SJSA1 (cell line): ENCODE results near the gene BHLHA15. TPM values are rescaled to one million over a fixed set of nuclear protein-coding genes. Genes with fewer than 3 reads are reported as not detected.
"Not testable (repeated sequence)": the region's sequence is repeated elsewhere in the genome, so short reads cannot be mapped to it uniquely, and the experiment has no call there.

ENCODE experiments used
- DNase-seq, 2 experiments: peaks; one replicate each; pipeline ENCODE4 v3.0.0-alpha.2; 2015 to 2020; ENCODE audit warnings: low spot score in 2 of 2, low read depth in 1 of 2
- H3K27ac ChIP-seq: fragments of 250-450 bp; sonication (Bioruptor Pico); 2 replicates; pipeline ENCODE4 v1.5.1; 2020; ENCODE audit warnings: mild to moderate bottlenecking, moderate library complexity
- H3K27me3 ChIP-seq: fragments of 250-450 bp; sonication (Bioruptor Pico); replicated peaks from 2 replicates; pipeline ENCODE4 v1.5.1; 2020; ENCODE audit warnings: mild to moderate bottlenecking, moderate library complexity
- H3K36me3 ChIP-seq: fragments of 250-450 bp; sonication (Bioruptor Pico); 2 replicates; pipeline ENCODE4 v1.5.1; 2020; ENCODE audit warnings: mild to moderate bottlenecking
- H3K4me1 ChIP-seq: fragments of 250-450 bp; sonication (Bioruptor Pico); replicated peaks from 2 replicates; pipeline ENCODE4 v1.6.1; 2021; ENCODE audit warnings: mild to moderate bottlenecking
- H3K4me3 ChIP-seq: fragments of 250-450 bp; sonication (Bioruptor Pico); 2 replicates; pipeline ENCODE4 v1.5.1; 2020; ENCODE audit warnings: mild to moderate bottlenecking
- H3K9me3 ChIP-seq: fragments of 250-450 bp; sonication (Bioruptor Pico); replicated peaks from 2 replicates; pipeline ENCODE4 v1.5.1; 2020; ENCODE audit warnings: mild to moderate bottlenecking
- total RNA-seq: library from RNA; depleted of rRNA; stranded (reverse); fragments of >200 nt; shearing (Covaris generic); gene quantifications from 2 replicates; pipeline ENCODE4 v1.2.3, GENCODE V29; 2014

Gene BHLHA15
- total RNA-seq, 1 experiment from 2014 or later = not detected

DNA sequence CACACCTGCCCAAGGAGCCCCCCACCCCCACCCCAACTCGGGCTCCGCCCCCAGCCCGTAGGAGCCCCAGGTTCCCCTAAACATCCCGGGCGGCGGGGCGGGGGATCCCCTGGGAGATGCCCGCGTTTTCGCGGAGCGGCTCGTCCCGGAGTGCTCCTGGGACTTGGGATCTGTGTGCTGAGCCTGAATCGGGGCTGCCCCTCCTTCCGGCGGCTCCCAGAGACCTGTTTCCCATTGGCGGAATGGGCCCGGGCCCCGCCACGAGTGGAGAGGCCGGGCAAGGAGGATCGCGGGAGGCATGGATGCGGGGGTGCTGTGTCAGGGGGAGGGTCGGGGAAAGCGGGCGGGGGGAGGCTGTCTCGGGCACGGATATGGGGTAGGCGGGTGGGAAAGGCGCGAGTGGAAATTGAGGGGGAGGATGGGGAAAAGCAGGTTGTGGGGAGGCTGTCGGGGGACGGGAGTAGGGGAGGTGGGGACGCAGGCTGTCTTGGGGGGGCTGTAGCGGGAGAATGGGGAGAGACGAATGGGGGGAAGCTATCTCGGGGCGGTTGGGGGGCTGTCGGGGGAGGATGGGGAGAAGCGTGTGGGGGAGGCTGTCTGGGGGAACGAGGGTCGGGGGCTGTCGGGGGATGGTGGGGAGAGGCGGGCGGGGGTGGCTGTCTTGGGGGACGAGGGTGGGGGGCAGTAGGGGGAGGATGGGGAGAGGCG lies 572 bp upstream of the BHLHA15 start:
- Histone ChIP-seq H3K36me3 (no peaks in the 10 kb centered on the region; the same call in 1 of the 2 replicates), H3K4me1 (no peaks in the 10 kb centered on the region), H3K9me3 (no peaks in the 10 kb centered on the region), H3K27me3 (0 out of 2 replicates have a peak, but pooled peaks cover 4% of the 10 kb centered on the region), H3K27ac (no peak overlapping the region), H3K4me3 (no peak overlapping the region)
- DNase-seq = no peak

DNA sequence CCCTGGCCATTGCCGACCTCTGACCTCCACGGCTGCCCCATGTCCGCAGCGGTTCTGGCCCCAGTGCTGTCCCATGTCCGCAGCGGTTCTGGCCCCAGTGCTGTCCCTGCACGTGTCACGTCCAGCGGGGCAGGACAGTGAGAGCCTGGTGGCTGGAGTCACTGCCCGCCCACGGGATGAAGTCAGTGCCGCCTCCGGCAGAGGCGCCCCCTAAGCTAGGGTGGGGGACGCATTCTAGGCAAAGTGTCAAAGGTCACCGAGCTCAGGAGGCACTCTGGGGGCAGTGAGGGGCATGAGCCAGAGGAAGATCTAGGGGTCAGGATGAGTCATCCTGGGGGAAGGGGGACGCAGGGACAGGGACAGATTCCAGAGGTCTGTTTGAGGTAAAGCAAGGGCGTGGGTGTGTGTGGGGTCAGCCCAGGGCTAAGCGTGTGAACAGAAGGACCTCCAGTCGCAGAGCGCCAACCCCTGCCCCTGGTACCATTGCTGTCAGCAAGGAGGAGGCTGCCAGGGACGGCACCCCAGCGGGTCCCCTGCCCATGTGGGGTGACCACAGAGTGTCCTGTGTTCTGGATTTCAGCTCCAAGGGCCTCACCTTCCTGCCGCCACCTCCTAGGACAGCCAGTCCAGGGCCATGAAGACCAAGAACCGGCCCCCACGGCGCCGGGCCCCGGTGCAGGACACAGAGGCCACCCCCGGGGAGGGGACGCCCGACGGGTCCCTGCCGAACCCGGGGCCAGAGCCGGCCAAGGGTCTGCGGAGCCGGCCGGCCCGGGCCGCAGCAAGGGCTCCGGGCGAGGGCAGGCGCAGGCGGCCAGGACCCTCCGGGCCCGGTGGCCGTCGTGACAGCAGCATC lies 665 bp downstream of the BHLHA15 start:
- H3K4me3 ChIP-seq = no peak overlapping the region

DNA sequence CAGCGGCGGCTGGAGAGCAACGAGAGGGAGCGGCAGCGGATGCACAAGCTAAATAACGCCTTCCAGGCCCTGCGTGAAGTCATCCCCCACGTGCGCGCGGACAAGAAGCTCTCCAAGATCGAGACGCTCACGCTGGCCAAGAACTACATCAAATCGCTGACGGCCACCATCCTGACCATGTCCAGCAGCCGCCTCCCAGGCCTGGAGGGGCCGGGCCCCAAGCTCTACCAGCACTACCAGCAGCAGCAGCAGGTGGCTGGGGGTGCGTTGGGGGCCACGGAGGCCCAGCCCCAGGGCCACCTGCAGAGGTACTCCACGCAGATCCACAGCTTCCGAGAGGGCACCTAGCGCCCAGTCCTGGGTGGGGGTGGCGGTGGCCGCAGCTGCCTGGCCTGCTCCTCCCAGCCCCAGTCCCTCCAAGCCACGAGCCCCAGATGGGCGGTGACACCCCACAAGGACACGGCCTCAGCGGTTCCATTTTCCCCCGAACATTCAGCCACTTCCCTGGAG lies 1.3 kb downstream of the BHLHA15 start:
- Histone ChIP-seq H3K4me3 (no peak overlapping the region), H3K9me3 (no peaks in the 10 kb centered on the region), H3K27ac (no peak overlapping the region), H3K27me3 (0 out of 2 replicates have a peak, but pooled peaks cover 4% of the 10 kb centered on the region), H3K4me1 (no peaks in the 10 kb centered on the region), H3K36me3 (no peaks in the 10 kb centered on the region)
- peak in 1 of 2 experiments; percentile 40 for DNase-seq

More for the DNA sequence above, 665 bp downstream of the BHLHA15 start:
- H3K9me3 ChIP-seq = no peaks in the 10 kb centered on the region
- H3K27ac ChIP-seq = no peak overlapping the region
- no peaks in the 10 kb centered on the region; the same call in 1 of the 2 replicates for H3K36me3 ChIP-seq
- no peaks in the 10 kb centered on the region for H3K4me1 ChIP-seq
- H3K27me3 ChIP-seq = 0 out of 2 replicates have a peak, but pooled peaks cover 4% of the 10 kb centered on the region
- no peak for DNase-seq

DNA sequence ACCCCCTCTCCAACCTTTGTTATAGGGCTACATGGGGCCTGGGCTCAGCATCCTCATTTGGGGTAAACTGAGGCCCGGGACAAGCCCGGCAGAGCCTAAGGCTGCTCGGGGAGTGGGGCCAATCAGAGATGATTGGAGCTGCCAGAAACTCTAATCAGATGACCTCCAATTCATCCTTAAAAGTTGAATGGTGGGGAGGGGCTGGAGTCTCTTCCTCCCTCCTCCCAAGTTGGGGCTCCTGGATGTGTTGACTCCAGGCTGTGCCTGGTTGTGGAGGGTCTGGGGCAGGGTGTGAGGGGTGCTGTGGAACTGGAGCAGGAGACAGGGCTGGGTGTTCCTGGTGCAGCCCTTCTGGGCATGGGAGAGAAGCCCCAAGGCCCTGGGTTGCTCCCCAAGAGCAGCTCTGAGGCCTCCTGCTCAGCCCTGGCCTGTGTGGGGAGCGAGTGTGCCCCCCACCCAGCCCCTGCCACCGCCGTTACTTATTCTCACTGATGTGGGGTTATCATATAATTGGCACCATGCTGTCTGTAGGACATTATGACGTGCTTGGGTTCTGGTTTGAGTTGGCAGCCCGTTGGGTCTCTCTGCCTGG lies 2.2 kb downstream of the BHLHA15 start:
- Histone ChIP-seq H3K4me3 (no peak overlapping the region), H3K27me3 (0 out of 2 replicates have a peak, but pooled peaks cover 4% of the 10 kb centered on the region), H3K4me1 (no peaks in the 10 kb centered on the region), H3K9me3 (no peaks in the 10 kb centered on the region), H3K27ac (no peak overlapping the region), H3K36me3 (no peaks in the 10 kb centered on the region)
- no peak for DNase-seq

DNA sequence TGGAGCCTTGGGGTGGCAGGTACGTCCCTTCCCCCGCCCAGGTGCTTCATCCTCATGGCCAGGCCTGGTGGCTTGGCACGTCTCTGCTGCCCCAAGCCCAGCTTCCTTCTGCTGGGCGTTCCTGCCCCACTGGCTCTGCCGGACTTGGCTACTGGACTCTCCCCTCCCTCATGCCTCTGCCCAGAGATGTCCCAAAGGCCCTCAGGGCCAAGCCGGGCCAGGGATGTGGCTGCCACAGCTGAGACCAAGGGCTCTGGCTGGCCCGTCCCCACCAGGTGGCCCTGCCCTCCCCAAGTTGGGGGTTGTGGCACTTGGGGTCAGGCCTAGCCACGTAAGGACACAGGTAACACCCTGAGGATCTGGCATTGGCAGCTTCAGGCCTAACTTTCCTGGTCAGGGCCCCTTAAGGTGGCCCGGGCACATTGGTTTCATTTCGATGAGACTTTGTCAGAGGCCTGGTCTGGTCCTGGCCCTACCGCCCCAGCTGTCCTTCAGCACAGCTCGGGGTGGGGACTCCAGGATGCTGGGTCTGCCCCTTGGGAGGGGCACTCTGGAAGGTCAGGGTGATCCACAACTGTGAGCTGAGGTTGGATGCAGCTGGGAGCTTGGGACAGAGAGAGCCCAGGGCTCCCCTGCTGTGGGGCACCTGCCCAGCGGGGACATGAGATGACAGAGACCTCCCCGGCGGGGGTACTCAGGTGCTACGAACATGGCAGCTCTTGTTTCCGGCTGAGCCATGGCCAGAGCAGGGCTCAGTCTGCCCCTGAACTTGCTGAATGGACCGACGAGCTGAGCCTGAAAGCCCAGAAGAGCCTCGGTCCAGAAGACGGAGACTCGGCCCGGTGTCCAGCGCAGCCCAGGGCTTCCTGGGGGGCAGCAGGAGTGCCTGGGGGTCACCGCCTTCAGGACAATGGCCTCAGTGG lies 2.9 kb downstream of the BHLHA15 start:
- DNase-seq = no peak
- peaks cover 4% of the 10 kb centered on the region; the same call in 1 of the 2 replicates for H3K4me1 ChIP-seq
- H3K27ac ChIP-seq = no peak overlapping the region
- H3K27me3 ChIP-seq = 0 out of 2 replicates have a peak, but pooled peaks cover 4% of the 10 kb centered on the region
- no peaks in the 10 kb centered on the region for H3K36me3 ChIP-seq
- no peak overlapping the region for H3K4me3 ChIP-seq
- H3K9me3 ChIP-seq = no peaks in the 10 kb centered on the region

DNA sequence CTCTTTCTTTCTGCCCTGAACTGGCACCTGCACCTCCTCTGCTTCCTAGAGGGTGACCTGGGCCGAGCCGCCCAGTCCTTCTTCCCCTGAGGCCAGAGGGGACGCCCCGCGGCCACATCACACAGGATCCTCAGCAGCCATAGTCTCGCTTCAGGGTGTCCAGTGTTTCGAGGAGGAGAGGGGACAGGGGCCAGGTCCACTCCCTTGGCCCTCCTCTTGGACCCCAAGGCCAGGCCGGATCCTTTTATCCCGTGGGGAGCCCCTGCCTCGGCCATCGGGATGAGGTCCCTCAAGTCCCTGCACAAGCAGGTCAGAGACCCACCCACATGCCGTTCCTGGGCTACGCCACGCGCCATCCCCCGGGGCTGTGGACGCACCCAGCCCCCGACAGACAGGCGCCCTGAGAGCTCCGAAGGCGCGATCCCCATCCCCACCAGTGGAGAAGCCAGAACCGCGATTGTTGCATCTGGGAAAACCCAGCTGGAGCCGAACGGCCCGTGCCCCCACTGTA lies 3.6 kb downstream of the BHLHA15 start:
- Histone ChIP-seq H3K27me3 (0 out of 2 replicates have a peak, but pooled peaks cover 4% of the 10 kb centered on the region), H3K36me3 (no peaks in the 10 kb centered on the region), H3K27ac (no peak overlapping the region), H3K4me1 (peaks cover 4% of the 10 kb centered on the region; the same call in 1 of the 2 replicates), H3K9me3 (no peaks in the 10 kb centered on the region), H3K4me3 (no peak overlapping the region)
- DNase-seq = no peak

DNA sequence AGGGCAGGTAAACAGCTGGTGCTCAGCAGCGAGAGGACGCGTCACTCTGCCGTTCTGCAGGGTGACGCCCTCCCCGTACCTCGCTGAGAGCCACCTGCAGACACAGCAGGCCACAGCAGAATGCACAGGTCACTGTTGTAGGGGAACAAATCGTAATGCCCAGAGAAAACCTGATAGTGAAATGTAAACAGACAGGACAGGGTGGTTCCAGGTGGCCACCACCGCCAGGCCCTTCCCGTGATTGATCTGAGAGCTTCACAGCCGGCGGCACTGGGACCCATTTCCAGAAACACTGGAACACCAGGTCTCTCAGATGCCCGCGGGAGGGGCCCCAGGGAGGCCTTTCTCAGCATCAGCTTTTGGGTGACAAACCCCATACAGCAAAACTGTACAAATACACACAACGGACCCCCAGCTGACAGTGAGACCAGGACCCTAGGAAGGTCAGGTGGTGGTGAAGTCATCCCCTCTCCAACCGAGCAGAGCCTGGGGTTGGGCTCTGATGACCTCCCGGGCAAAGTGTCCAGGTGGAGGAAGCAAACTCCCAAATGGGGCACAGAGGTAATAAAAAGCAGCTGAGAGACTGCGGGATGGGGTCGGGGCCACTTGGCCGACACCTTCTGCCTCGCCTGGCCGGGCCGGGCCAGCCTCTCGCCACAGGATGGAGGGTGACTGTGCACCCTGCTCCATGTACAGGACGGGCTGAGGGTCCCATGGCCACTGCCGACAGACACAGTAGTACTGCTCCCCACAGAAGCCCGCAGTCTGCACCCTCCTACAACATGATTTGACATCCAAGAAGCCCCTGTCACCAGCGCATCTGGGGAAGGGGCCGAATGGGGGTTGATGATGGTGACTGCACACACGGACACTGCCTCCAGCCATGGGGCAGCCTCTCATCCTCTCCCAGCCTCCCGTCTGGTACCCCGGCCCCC lies 4.6 kb downstream of the BHLHA15 start:
- Histone ChIP-seq H3K36me3 (no peaks in the 10 kb centered on the region), H3K4me1 (peaks cover 4% of the 10 kb centered on the region; the same call in 1 of the 2 replicates), H3K27ac (no peak overlapping the region), H3K4me3 (no peak overlapping the region), H3K9me3 (no peaks in the 10 kb centered on the region), H3K27me3 (0 out of 2 replicates have a peak, but pooled peaks cover 4% of the 10 kb centered on the region)
- no peak for DNase-seq

DNA sequence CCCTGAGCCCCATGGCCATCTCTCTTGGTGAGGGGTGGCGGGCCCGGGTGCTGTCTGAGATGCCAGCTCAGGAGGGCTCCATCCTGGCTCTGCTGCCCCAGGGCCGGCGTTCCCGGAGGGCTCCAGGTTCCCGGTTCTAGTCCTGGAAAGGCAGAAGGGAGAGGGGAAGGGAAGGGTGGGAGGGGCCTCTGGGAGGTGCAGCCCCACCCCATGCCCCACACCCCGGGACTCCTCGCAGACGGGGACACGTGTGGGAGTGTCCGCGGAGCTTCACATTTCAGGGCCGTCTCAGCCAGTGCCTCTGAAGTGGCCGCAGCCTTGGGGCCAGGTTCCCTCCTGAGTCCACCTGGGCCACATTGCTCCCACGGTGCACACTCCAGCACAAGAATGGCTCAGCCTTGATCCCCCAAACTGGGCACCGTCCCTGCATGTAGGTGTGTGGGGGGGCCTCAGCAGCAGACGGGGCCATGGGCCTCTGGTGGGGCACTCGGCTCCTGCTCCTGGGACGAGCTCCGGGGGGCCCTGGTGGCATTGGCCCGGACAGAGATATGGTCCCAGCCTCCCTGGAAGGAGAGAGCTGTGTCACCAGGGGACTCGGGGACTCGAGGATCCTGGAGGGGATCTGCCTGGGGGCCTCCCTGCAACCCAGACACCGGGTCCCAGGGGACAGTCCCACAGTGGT lies 5.8 kb downstream of the BHLHA15 start:
- H3K27ac ChIP-seq = no peak overlapping the region

DNA sequence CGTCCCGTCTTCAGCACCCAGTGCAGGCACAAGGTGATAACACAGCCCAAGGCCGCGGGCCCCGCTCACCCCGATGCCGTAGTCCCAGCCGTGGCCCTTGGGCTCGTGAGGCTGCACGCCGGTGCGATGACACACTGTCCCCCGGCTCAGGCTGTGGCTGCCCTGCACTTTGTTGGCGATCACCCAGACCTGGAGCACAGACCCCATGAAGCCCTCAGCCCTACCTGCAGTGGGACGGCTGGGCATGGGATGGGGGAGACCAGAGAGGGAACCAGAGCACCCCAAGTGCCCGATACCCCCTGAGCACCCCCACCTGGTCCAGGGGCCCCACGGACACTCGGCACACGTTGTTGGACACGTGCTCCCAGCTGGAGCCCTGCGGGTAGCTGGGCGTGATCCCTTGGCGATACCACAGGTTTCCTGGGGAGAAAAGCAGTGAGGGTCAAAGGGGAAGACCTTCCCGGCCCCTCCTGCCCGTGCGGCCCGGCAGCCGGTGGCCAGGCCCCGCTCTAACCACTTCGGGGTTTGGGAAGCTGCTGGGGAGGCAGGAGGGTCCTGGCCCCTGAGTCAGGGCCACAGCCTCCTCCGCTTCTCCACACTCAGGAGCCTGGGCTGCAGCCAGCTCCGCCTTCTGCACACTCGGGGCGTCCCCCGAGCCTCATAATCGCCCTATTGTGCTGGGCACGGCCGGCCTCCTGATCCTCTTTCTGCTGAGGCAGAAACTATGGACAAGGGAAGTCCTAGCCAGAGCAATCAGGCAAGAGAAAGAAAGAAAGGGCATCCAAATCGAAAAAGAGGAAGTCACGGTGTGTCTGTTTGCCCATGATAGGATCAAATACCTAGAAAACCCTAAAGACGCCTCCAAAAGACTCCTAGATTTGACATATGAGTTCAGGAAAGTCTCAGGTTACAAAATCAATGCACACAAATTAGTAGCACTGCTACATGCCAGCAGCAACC lies 6.7 kb downstream of the BHLHA15 start:
- no peak for DNase-seq

More for the DNA sequence above, 5.8 kb downstream of the BHLHA15 start:
- no peaks in the 10 kb centered on the region for H3K27me3 ChIP-seq
- peaks cover 4% of the 10 kb centered on the region; the same call in 1 of the 2 replicates for H3K4me1 ChIP-seq
- H3K9me3 ChIP-seq = no peaks in the 10 kb centered on the region
- DNase-seq = no peak
- no peaks in the 10 kb centered on the region for H3K36me3 ChIP-seq
- H3K4me3 ChIP-seq = no peak overlapping the region

DNA sequence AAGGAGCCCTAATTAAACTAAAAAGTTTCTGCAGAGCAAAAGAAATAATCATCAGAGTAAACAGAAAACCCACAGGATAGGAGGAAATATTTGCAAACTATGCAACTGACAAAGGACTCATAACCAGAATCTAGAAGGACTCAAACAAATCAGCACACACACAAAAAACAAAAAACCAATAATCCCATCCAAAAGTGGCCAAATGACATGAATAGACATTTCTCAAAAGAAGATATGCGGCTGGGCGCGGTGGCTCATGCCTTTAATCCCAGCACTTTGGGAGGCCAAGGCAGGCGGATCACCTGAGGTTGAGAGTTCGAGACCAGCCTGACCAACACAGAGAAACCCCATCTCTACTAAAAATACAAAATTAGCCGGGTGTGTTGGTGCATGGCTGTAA lies 8.1 kb downstream of the BHLHA15 start:
- DNase-seq = peak in 1 of 2 experiments; percentile 47
- not testable (repeated sequence) for H3K9me3 ChIP-seq, H3K36me3 ChIP-seq, H3K27me3 ChIP-seq, H3K4me1 ChIP-seq, H3K4me3 ChIP-seq, H3K27ac ChIP-seq

More for the DNA sequence above, 6.7 kb downstream of the BHLHA15 start:
- peaks cover 4% of the 10 kb centered on the region; the same call in 1 of the 2 replicates for H3K4me1 ChIP-seq
- H3K9me3 ChIP-seq = no peaks in the 10 kb centered on the region
- no peaks in the 10 kb centered on the region for H3K36me3 ChIP-seq
- no peaks in the 10 kb centered on the region for H3K27me3 ChIP-seq
- H3K4me3 ChIP-seq = no peak overlapping the region
- no peak overlapping the region for H3K27ac ChIP-seq
